Fibroblast of the aortic adventitia (primary cell): Measurements from ENCODE around the gene LYRM1. TPM values are rescaled to one million over a fixed set of nuclear protein-coding genes. Genes with fewer than 3 reads are reported as not detected.
A peak's percentile ranks its signal among the peaks of the same experiment; 100 is the strongest.

Experiments
- DNase-seq: peaks from one replicate; pipeline ENCODE4 v3.0.0-alpha.2; 2010; ENCODE audit warnings: low read depth
- H3K4me3 ChIP-seq: 2 replicates; pipeline ENCODE4 v1.5.1; 2011; ENCODE audit warnings: low read depth, mild to moderate bottlenecking, control low read depth, low read length, moderate library complexity
- CTCF ChIP-seq: IDR thresholded peaks from 2 replicates; pipeline ENCODE4 v1.5.1; 2011; ENCODE audit warnings: mild to moderate bottlenecking, low read length, control low read depth, inconsistent platforms; ENCODE audit not compliant: insufficient read depth
- total RNA-seq: library from RNA; depleted of rRNA; stranded (reverse); fragments of >200 nt; gene quantifications from 2 replicates; pipeline ENCODE4 v1.2.3, GENCODE V29; 2012; ENCODE audit warnings: low replicate concordance

The LYRM1 gene
- total RNA-seq, 1 donor, result 49.8 TPM

GRCh38 chr16:20905576-20905975 is 5.0 kb downstream of the LYRM1 start:
- no peak overlapping the region for H3K4me3 ChIP-seq
- peak; percentile 56 for DNase-seq
- no peak for TF ChIP-seq CTCF

GRCh38 chr16:20906341-20907255 is 6.0 kb downstream of the LYRM1 start:
- peak; percentile 3 for TF ChIP-seq CTCF
- H3K4me3 ChIP-seq, result no peak overlapping the region
- DNase-seq, result peak; percentile 97

GRCh38 chr16:20910781-20911321 is 10.3 kb downstream of the LYRM1 start:
- no peak overlapping the region for H3K4me3 ChIP-seq
- TF ChIP-seq CTCF, result no peak
- DNase-seq, result peak; percentile 90

- no peak for TF ChIP-seq CTCF
- DNase-seq, result peak; percentile 60
Observed at GRCh38 chr16:20911361-20911760, 10.8 kb downstream of the LYRM1 start.

GRCh38 chr16:20916289-20916688 is 15.7 kb downstream of the LYRM1 start:
- no peak overlapping the region for H3K4me3 ChIP-seq
- no peak for TF ChIP-seq CTCF
- no peak for DNase-seq

More at GRCh38 chr16:20911361-20911760, 10.8 kb downstream of the LYRM1 start:
- no peak overlapping the region for H3K4me3 ChIP-seq

GRCh38 chr16:20916942-20917341 is 16.4 kb downstream of the LYRM1 start:
- no peak for DNase-seq
- TF ChIP-seq CTCF, result no peak
- no peak overlapping the region for H3K4me3 ChIP-seq
